HG03432 (cell line): ENCODE results near the gene CLSTN2.

Experiments
- ATAC-seq: cut with Tn5 transposase; IDR thresholded peaks from one replicate; pipeline ENCODE4 v1.9.1; 2021; ENCODE audit warnings: mild to moderate bottlenecking, moderate library complexity; ENCODE audit not compliant: unreplicated experiment

The CLSTN2 gene

GRCh38 chr3:140365872-140366697, 431.1 kb downstream of the CLSTN2 start:
- ATAC-seq = no peak

DNA sequence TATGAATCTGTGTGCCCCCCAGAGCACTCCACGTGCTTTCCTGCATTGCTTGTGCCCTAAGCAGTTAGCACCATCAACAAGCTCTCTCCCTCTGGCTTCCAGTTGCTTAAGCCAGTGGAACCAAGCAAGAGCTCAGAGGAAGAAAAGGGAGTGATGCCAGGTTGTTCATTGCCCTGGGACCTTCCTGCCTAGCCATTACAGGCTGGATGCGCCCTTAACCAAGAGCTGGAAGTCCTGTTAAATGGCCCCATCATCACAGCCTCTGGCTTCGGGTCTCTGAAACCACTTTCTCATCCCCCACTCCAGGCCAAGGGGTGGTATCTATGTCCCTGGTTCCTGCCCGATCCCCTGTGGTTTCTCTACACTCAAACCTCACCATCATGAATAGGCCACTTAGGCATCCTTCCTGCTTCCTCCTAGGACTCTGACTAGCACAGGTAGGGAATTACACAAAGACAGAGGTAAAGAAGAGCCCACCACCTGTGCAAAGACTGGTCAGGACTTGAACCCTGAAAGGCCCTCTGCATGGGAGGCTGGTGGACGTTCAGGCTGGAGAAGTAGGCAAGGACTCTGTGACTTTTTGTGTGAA, 433.3 kb downstream of the CLSTN2 start:
- ATAC-seq = no peak

DNA sequence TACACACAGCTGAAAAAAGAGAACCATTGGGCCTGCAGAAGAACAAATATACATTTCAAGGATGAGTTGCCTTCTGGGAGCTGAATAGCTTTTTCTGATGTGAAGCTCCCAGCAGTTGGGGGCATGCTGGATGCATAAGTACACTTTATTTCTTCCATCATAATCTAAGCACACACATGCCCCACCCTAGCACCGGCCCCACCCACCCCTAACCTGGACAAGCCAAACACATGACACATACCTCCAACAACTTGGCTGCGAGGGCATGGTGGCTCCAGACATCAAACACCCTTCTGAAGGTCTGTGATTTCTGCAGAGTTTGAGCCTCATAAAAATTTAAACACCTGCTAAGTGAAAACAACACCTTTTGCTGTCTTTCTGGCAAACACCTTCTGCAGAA, 435.7 kb downstream of the CLSTN2 start:
- no peak for ATAC-seq

DNA sequence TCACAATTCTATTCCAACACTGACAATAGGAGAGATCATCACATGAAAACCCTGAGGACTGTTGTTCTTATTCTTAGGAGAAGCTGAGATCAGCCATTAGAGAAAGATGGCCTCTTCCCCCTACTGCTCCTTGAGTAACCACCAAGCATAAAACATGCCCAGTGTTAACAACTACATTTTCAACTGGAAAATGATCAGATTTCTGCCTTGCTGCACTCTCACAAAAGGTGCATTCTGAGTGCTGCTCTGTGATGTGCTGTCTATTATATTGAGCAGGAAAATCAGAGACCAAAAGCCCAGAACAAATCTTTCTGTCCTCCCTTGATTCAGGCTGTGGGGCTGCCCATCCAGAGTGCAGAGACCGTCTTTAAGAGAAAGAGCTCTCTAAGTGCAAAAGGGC, 438.2 kb downstream of the CLSTN2 start:
- no peak for ATAC-seq

DNA sequence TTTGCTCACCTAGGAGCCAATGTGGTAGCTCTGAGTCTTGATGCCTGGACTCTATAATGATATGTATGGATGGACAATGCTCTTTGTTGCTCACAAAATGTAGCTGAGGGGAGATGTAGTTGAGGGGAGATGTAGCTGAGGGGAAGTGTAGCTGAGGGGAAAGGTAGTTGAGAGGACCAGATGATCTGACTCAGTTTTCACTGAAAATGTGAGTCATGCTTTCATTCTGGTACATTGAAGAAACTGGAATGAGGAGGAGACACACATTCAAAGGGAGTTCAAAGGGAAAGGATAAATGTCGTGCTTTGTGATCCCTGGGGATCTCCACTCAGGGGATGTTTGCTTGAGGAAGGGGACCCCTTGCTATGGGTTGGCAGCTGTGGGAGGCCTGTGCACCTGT, 440.0 kb downstream of the CLSTN2 start:
- ATAC-seq = no peak

- ATAC-seq = no peak
Observed at GRCh38 chr3:140376136-140376889, 441.3 kb downstream of the CLSTN2 start.

- no peak for ATAC-seq
Observed at GRCh38 chr3:140377644-140378043, 442.7 kb downstream of the CLSTN2 start.

- ATAC-seq = no peak
Observed at GRCh38 chr3:140378571-140379340, 443.8 kb downstream of the CLSTN2 start.

GRCh38 chr3:140384028-140384771, 449.2 kb downstream of the CLSTN2 start:
- no peak for ATAC-seq

DNA sequence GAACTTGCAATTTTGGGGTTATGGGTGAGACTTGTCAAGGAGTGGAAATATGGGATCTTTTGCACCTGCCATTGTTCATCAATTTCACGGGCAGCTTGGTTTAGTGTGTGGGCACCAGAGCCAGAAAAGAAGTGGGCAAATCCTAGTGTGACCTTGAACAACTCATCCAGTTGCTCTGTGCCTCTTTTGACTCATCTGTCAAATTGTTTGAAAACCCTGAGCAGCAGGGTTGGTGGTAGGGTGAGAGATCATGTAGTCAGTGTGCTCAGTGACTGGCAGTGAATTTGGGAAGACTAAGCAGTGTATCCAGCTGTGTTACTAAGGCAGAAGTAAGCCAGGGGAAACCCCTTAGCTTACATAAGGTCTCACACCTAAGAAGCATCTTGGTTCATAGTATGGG, 449.9 kb downstream of the CLSTN2 start:
- ATAC-seq = no peak

GRCh38 chr3:140386357-140387100, 451.5 kb downstream of the CLSTN2 start:
- no peak for ATAC-seq

GRCh38 chr3:140387244-140387643, 452.3 kb downstream of the CLSTN2 start:
- no peak for ATAC-seq

GRCh38 chr3:140388202-140388922, 453.4 kb downstream of the CLSTN2 start:
- no peak for ATAC-seq

- ATAC-seq = no peak
Observed at GRCh38 chr3:140391061-140391460, 456.1 kb downstream of the CLSTN2 start.

DNA sequence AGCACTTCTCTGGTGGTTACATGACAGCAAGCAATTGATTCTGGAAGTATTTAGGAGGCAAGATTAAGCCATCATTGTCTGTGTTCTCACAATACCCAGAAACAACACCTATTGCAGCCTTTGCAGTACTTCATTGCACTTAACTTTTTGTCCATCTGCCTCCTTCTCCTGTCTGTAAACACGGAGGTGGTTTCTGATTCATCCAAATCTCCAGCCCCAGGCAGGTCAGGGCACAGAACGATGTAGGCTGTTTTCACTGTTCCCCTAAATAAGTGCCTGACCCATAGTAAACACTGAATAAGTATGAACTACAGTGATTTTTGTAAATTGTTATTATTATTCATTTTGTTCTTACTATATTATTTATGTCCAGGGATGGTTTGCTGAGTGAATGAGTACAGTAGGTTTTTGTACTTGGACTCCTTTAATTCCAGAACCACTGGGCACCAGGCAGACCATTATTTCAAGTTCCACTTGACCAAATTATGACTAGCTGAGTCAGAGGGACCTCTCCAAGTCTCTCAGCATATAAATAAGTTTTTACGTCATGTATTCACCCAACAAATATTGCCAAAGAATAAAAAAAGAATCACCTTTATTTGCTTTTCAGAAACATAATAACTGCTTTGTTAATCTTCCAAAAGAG, 459.6 kb downstream of the CLSTN2 start:
- no peak for ATAC-seq

GRCh38 chr3:140395134-140396075, 460.4 kb downstream of the CLSTN2 start:
- no peak for ATAC-seq

DNA sequence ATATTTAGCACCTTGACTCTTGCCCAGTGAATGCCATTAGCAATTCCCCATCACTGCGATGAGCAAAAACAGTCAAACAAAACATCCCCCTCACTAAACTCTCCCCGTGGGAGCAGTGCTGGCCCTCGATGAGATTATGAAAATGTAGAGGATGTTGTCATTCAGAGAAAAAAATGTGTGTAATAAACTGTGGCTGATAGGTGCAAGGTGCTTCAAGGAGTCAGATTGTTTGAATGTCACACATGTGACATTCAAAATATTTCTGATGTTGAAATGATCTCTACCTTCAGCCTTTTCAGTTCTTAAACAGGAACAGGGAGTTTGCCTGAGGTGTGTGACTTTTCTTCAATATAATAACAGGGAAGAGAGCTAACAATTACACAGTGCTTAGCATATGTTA, 461.1 kb downstream of the CLSTN2 start:
- ATAC-seq = no peak
